PC-9 (cell line): Measurements from ENCODE around the gene RSPH9. TPM values are rescaled to one million over a fixed set of nuclear protein-coding genes. Genes with fewer than 3 reads are reported as not detected.

Experiments used
- BruUV-seq: library from RNA; stranded (reverse); fragments of 400-500 nt; replicated peaks from 2 replicates; lab custom pipeline; 2021; lab: Mats Ljungman, UMichigan
- CTCF ChIA-PET: fragments of 300-600 bp; sonication (Branson Sonifier 250); formaldehyde crosslinking; loops from one replicate; lab custom pipeline; 2022; ENCODE audit warnings: antibody characterized with exemption; lab: Charles Lee
- POLR2A ChIA-PET: fragments of 300-600 bp; sonication (Branson Sonifier 250); formaldehyde crosslinking; loops from one replicate; lab custom pipeline; 2022; ENCODE audit warnings: antibody characterized with exemption; ENCODE audit not compliant: unreplicated experiment; lab: Charles Lee
- DNase-seq, 2 experiments: peaks; one replicate each; pipeline versions ENCODE4 v3.0.0 to v3.0.0-alpha.2; 2015 to 2022; ENCODE audit warnings: mixed read lengths in 1 of 2
- H2AFZ ChIP-seq: fragments of 200-600 bp; sonication (generic); 2 replicates; pipeline ENCODE4 v1.8.1; 2017; ENCODE audit warnings: antibody characterized with exemption
- H3F3A ChIP-seq: fragments of 200-600 bp; sonication (generic); 2 replicates; pipeline ENCODE4 v1.8.1; 2017; ENCODE audit warnings: antibody characterized with exemption, mild to moderate bottlenecking, low read depth; ENCODE audit not compliant: insufficient read depth
- H3K27ac ChIP-seq: fragments of 200-600 bp; sonication (generic); 2 replicates; pipeline ENCODE4 v1.6.1; 2016; ENCODE audit warnings: mixed run types
- H3K27me3 ChIP-seq: fragments of 200-600 bp; sonication (generic); 2 replicates; pipeline ENCODE4 v1.6.1; 2016; ENCODE audit warnings: low read depth, mixed run types; ENCODE audit not compliant: insufficient read depth
- H3K36me3 ChIP-seq: fragments of 200-600 bp; sonication (generic); 2 replicates; pipeline ENCODE4 v1.6.1; 2016; ENCODE audit warnings: low read depth, mixed run types
- H3K4me1 ChIP-seq: fragments of 200-600 bp; sonication (generic); replicated peaks from 2 replicates; pipeline ENCODE4 v1.6.1; 2016; ENCODE audit warnings: mixed run types; ENCODE audit not compliant: insufficient read depth
- H3K4me2 ChIP-seq: fragments of 200-600 bp; sonication (generic); 2 replicates; pipeline ENCODE4 v1.6.1; 2017; ENCODE audit warnings: mixed run types
- H3K4me3 ChIP-seq: fragments of 200-600 bp; sonication (generic); 2 replicates; pipeline ENCODE4 v1.6.1; 2016; ENCODE audit warnings: mixed run types
- H3K79me2 ChIP-seq: fragments of 200-600 bp; sonication (generic); 2 replicates; pipeline ENCODE4 v1.6.1; 2017; ENCODE audit warnings: low read depth, mixed run types
- H3K9me2 ChIP-seq: fragments of 200-600 bp; sonication (generic); 2 replicates; pipeline ENCODE4 v1.8.1; 2017; ENCODE audit warnings: mild to moderate bottlenecking; ENCODE audit not compliant: insufficient read depth
- H3K9me3 ChIP-seq: fragments of 200-600 bp; sonication (generic); 2 replicates; pipeline ENCODE4 v1.8.1; 2016; ENCODE audit warnings: low read depth; ENCODE audit not compliant: insufficient read depth
- H4K20me1 ChIP-seq: fragments of 200-600 bp; sonication (generic); 2 replicates; pipeline ENCODE4 v1.8.1; 2017; ENCODE audit not compliant: insufficient read depth
- CTCF ChIP-seq: fragments of 200-600 bp; sonication (generic); conservative IDR thresholded peaks from 2 replicates; pipeline ENCODE4 v1.6.1; 2017; ENCODE audit warnings: mixed run types, antibody characterized with exemption, mild to moderate bottlenecking, moderate library complexity
- EZH2 ChIP-seq: fragments of 200-600 bp; sonication (generic); IDR thresholded peaks from 2 replicates; pipeline ENCODE4 v1.8.0; 2017; ENCODE audit warnings: antibody characterized with exemption, low read depth
- intact Hi-C: fragments of 100-400 bp; cut with micrococcal nuclease; formaldehyde crosslinking; loops from one replicate; pipeline ENCODE4 v1.10.0; 2022; ENCODE audit not compliant: unreplicated experiment
- total RNA-seq: library from RNA; stranded (reverse); gene quantifications from 2 replicates; pipeline ENCODE4 v1.2.3, GENCODE V29; 2021

Gene RSPH9
- total RNA-seq, 1 experiment from 2014 or later = not detected

- POLR2A ChIA-PET = interaction anchor here (0.7 kb wide), 1 partner anchor 630 kb away, joined by 4 read pairs; the partner anchor contains the start of gene PPP2R5D
- intact Hi-C loops = no loop called here
Measured at GRCh38 chr6:43614396-43614730, 30.5 kb upstream of the RSPH9 start.

GRCh38 chr6:43616725-43617472, 27.9 kb upstream of the RSPH9 start:
- Histone ChIP-seq H2AFZ (no peak overlapping the region), H3K9me2 (no peaks in the 10 kb centered on the region), H3K27me3 (no peaks in the 10 kb centered on the region), H3K27ac (no peak overlapping the region), H3K4me1 (no peaks in the 10 kb centered on the region), H4K20me1 (no peaks in the 10 kb centered on the region), H3K36me3 (peaks cover 18% of the 10 kb centered on the region), H3K9me3 (no peaks in the 10 kb centered on the region), H3K79me2 (no peaks in the 10 kb centered on the region), H3K4me3 (no peak overlapping the region), H3F3A (peaks cover 50% of the 10 kb centered on the region), H3K4me2 (no peak overlapping the region)
- TF ChIP-seq EZH2 (no peak), CTCF (no peak)
- no TSS peak for BruUV-seq
- intact Hi-C loops = no loop called here
- CTCF ChIA-PET = interaction anchor here (0.9 kb wide), 1 partner anchor 9 kb away, joined by 4 read pairs; no protein-coding TSS in a partner anchor
- no peak for DNase-seq
- POLR2A ChIA-PET = no interaction called here

More at GRCh38 chr6:43614396-43614730, 30.5 kb upstream of the RSPH9 start:
- Histone ChIP-seq H3K4me3 (no peak overlapping the region), H3K27me3 (no peaks in the 10 kb centered on the region), H2AFZ (no peak overlapping the region), H3K79me2 (no peaks in the 10 kb centered on the region), H3K4me1 (no peaks in the 10 kb centered on the region), H3F3A (peaks cover 62% of the 10 kb centered on the region), H3K9me2 (no peaks in the 10 kb centered on the region), H4K20me1 (no peaks in the 10 kb centered on the region), H3K4me2 (no peak overlapping the region), H3K9me3 (no peaks in the 10 kb centered on the region), H3K27ac (no peak overlapping the region), H3K36me3 (peaks cover 9% of the 10 kb centered on the region)
- BruUV-seq = no TSS peak
- no peak for TF ChIP-seq CTCF
- TF ChIP-seq EZH2 = no peak
- DNase-seq = no peak
- CTCF ChIA-PET = no interaction called here

DNA sequence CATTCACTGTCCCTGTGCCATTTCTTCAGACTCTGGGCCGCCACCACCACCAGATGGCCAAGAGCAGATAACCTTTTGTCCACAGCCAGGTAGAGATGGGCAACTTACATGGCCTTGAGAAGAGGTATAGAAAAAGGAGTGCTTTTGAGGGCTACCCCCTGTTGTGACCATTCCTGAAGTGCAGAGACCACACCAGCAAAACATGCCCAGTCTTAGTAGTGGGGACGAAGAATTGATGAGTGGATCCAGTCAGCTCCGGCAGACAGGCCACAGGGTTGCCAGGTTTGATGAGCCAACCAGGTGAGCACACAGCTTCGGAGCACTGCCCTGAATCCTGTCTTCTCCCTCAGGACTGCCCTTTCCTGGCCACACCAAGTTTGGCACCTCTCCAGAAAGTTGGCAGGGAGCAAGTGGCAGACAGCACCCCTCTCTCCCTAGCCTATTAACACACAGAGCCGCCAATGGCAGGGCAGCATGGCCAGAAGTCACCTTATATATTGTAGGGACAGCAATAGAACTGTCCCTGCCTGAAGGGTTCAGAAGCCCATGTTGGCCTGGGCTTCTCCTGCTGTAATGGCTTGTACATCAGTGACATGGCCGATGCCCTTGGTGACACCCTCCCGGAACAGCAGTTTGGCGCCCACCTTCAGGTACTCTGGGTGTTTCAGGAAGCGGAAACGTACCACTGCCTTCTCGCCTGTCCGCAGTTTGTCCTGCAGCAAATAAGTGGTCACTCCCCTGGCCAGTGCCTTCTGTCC, 23.6 kb upstream of the RSPH9 start:
- peaks cover 57% of the 10 kb centered on the region for H3K36me3 ChIP-seq
- POLR2A ChIA-PET = no interaction called here
- no TSS peak for BruUV-seq

More for the DNA sequence above, 23.6 kb upstream of the RSPH9 start:
- Histone ChIP-seq H3K79me2 (peaks cover 13% of the 10 kb centered on the region), H3K4me3 (no peak overlapping the region), H3F3A (peaks cover 49% of the 10 kb centered on the region), H3K27ac (no peak overlapping the region), H3K9me2 (no peaks in the 10 kb centered on the region), H3K4me2 (no peak overlapping the region), H3K27me3 (no peaks in the 10 kb centered on the region), H4K20me1 (no peaks in the 10 kb centered on the region), H3K9me3 (no peaks in the 10 kb centered on the region), H2AFZ (no peak overlapping the region), H3K4me1 (peaks cover 6% of the 10 kb centered on the region)
- CTCF ChIA-PET = no interaction called here
- TF ChIP-seq CTCF (no peak), EZH2 (no peak)
- intact Hi-C loops = no loop called here
- no peak for DNase-seq
